Panc1 (cell line): Measurements from ENCODE around the gene NTM. TPM values are rescaled to one million over a fixed set of nuclear protein-coding genes. Genes with fewer than 3 reads are reported as not detected.

Source experiments
- ATAC-seq: fragments of 200-7000 bp; cut with Tn5 transposase; 2 replicates; pipeline ENCODE4 v1.9.1; 2020; ENCODE audit warnings: mild to moderate bottlenecking, moderate library complexity
- BruUV-seq: library from RNA; stranded (reverse); fragments of 400-500 nt; replicated peaks from 2 replicates; lab custom pipeline; 2021; lab: Mats Ljungman, UMichigan
- CTCF ChIA-PET: fragments of 300-600 bp; sonication (Branson Sonifier 250); formaldehyde crosslinking; loops from one replicate; lab custom pipeline; 2022; ENCODE audit warnings: antibody characterized with exemption; lab: Charles Lee
- POLR2A ChIA-PET: fragments of 300-600 bp; sonication (Branson Sonifier 250); formaldehyde crosslinking; loops from one replicate; lab custom pipeline; 2022; ENCODE audit warnings: antibody characterized with exemption; lab: Charles Lee
- DNase-seq: peaks from one replicate; pipeline ENCODE4 v3.0.0-alpha.2; 2010; ENCODE audit warnings: low read depth, low spot score
- H3K27ac ChIP-seq: 2 replicates; pipeline ENCODE4 v1.5.1; 2011; ENCODE audit warnings: mild to moderate bottlenecking, low read length, inconsistent platforms
- H3K27me3 ChIP-seq: fragments of 200-500 bp; sonication (Bioruptor generic); 2 replicates; pipeline ENCODE4 v1.6.0; 2014; ENCODE audit warnings: low read length, inconsistent platforms; ENCODE audit not compliant: control insufficient read depth, insufficient read depth
- H3K36me3 ChIP-seq: fragments of 200-500 bp; sonication (Bioruptor generic); 2 replicates; pipeline ENCODE4 v1.5.1; 2014; ENCODE audit warnings: inconsistent platforms, mild to moderate bottlenecking, low read length, moderate library complexity; ENCODE audit not compliant: control insufficient read depth, insufficient read depth
- H3K4me1 ChIP-seq: 2 replicates; pipeline ENCODE4 v1.5.1; 2011; ENCODE audit warnings: inconsistent platforms, mild to moderate bottlenecking, low read length, moderate library complexity; ENCODE audit not compliant: control insufficient read depth, insufficient read depth
- H3K4me3 ChIP-seq, 2 experiments: 2 replicates each; pipeline ENCODE4 v1.5.1; 2011 to 2012; ENCODE audit warnings: low read depth in 2 of 2, low read length in 2 of 2, mild to moderate bottlenecking in 2 of 2, inconsistent platforms in 1 of 2, moderate library complexity in 1 of 2
- H3K9me3 ChIP-seq: fragments of 200-500 bp; sonication (Bioruptor generic); 2 replicates; pipeline ENCODE4 v1.5.1; 2014; ENCODE audit warnings: low read depth, mild to moderate bottlenecking, inconsistent platforms, low read length, moderate library complexity; ENCODE audit not compliant: control insufficient read depth, insufficient read depth
- CTCF ChIP-seq: fragments of 450-650 bp; IDR thresholded peaks from 2 replicates; pipeline ENCODE4 v1.5.1; 2017; ENCODE audit warnings: mild to moderate bottlenecking
- POLR2AphosphoS5 ChIP-seq: IDR thresholded peaks from 2 replicates; pipeline ENCODE4 v1.6.1; 2012; ENCODE audit warnings: mild to moderate bottlenecking, low read depth, low read length, moderate library complexity
- REST ChIP-seq, 2 experiments: IDR thresholded peaks; 2 replicates each; pipeline ENCODE4 v1.6.1; 2011 to 2012; ENCODE audit warnings: low read depth in 2 of 2, control low read depth in 1 of 2, low read length in 1 of 2, mild to moderate bottlenecking in 1 of 2, moderate library complexity in 1 of 2; ENCODE audit not compliant: insufficient read depth in 1 of 2
- SIN3A ChIP-seq: IDR thresholded peaks from 2 replicates; pipeline ENCODE4 v1.6.1; 2012; ENCODE audit warnings: low read depth, mild to moderate bottlenecking, low read length, moderate library complexity, borderline replicate concordance; ENCODE audit not compliant: insufficient read depth
- TCF7L2 ChIP-seq: IDR thresholded peaks from 2 replicates; pipeline ENCODE4 v1.6.1; 2011; ENCODE audit warnings: mild to moderate bottlenecking, low read depth, low read length, inconsistent platforms
- in situ Hi-C: cut with HindIII; loops from 2 replicates; pipeline ENCODE4 v1.10.0; 2016; ENCODE audit warnings: low sequenced_read_pairs, low pct_unique_long_range_greater_than_20kb
- intact Hi-C: fragments of 100-400 bp; cut with micrococcal nuclease; formaldehyde crosslinking; loops from one replicate; pipeline ENCODE4 v1.10.0; 2022; ENCODE audit not compliant: unreplicated experiment
- total RNA-seq: library from RNA; stranded (reverse); gene quantifications from one replicate; pipeline ENCODE4 v1.2.1, GENCODE V29; 2021; ENCODE audit not compliant: unreplicated experiment

NTM gene
- total RNA-seq, 1 experiment from 2014 or later, result 0.10 TPM

GRCh38 chr11:131611322-131611721, 240.9 kb downstream of the NTM start:
- DNase-seq (no peak), ATAC-seq (no peak)
- Histone ChIP-seq H3K36me3 (no peaks in the 10 kb centered on the region), H3K4me3 (no peak overlapping the region), H3K4me1 (no peaks in the 10 kb centered on the region), H3K27ac (no peak overlapping the region), H3K9me3 (no peaks in the 10 kb centered on the region), H3K27me3 (peaks cover 13% of the 10 kb centered on the region; the same call in 1 of the 2 replicates)
- no TSS peak for BruUV-seq
- POLR2A ChIA-PET, result interaction anchor here (0.6 kb wide), 1 partner anchor 45 kb away, joined by 3 read pairs; no protein-coding TSS in a partner anchor
- in situ Hi-C loops, result no loop called here
- CTCF ChIA-PET, result interaction anchor here (0.6 kb wide), 1 partner anchor 53 kb away, joined by 3 read pairs; no protein-coding TSS in a partner anchor
- intact Hi-C loops, result no loop called here
- no peak for TF ChIP-seq TCF7L2
- no peak for TF ChIP-seq REST (IDR thresholded peaks at IDR 0.05; ENCODE audit: insufficient read depth in 1 of 2, low read depth in 2 of 2, low read length in 1 of 2)
- no peak for TF ChIP-seq SIN3A
- TF ChIP-seq CTCF, result no peak
- no peak for TF ChIP-seq POLR2AphosphoS5

- peaks cover 13% of the 10 kb centered on the region; the same call in 1 of the 2 replicates for H3K27me3 ChIP-seq
- H3K4me3 ChIP-seq, result no peak overlapping the region
- no TSS peak for BruUV-seq
- no peak overlapping the region for H3K27ac ChIP-seq
- in situ Hi-C loops (no loop called here), intact Hi-C loops (no loop called here)
- H3K9me3 ChIP-seq, result no peaks in the 10 kb centered on the region
- no peaks in the 10 kb centered on the region for H3K36me3 ChIP-seq
- DNase-seq (no peak), ATAC-seq (no peak)
- no peak for TF ChIP-seq SIN3A
- no peak for TF ChIP-seq REST (IDR thresholded peaks at IDR 0.05; ENCODE audit: insufficient read depth in 1 of 2, low read depth in 2 of 2, low read length in 1 of 2)
- no peak for TF ChIP-seq TCF7L2
- TF ChIP-seq POLR2AphosphoS5, result no peak
- TF ChIP-seq CTCF, result no peak
- CTCF ChIA-PET, result interaction anchor here (0.5 kb wide), 1 partner anchor 19 kb away, joined by 7 read pairs; no protein-coding TSS in a partner anchor
- H3K4me1 ChIP-seq, result no peaks in the 10 kb centered on the region
- POLR2A ChIA-PET, result no interaction called here
These were observed 242.1 kb downstream of the NTM start for GRCh38 chr11:131612533-131612932.
